Omental fat pad (tissue), 4 donors: Measurements from ENCODE around the gene ADGRG7. TPM values are rescaled to one million over a fixed set of nuclear protein-coding genes. Genes with fewer than 3 reads are reported as not detected.

Experiments used
- ATAC-seq: fragments of 150-250 bp; one replicate; pipeline ENCODE4 v1.9.1; 2016; ENCODE audit warnings: mild to moderate bottlenecking, moderate library complexity; ENCODE audit not compliant: low FRiP score
- DNase-seq: peaks from one replicate; pipeline ENCODE4 v3.0.0-alpha.2; 2019; ENCODE audit warnings: low spot score
- total RNA-seq, 4 donors: library from RNA; depleted of rRNA; stranded (reverse); fragments of >200 nt; gene quantifications; one replicate each; pipeline ENCODE4 v1.1.0, GENCODE V29; 2016
- TF ChIP-seq, protein P1 (sequence below), 3 donors: fragments of 450-650 bp; IDR thresholded peaks; one replicate each; pipeline ENCODE4 v1.5.1; 2016 to 2017; ENCODE audit warnings: antibody characterized with exemption in 3 of 3, mild to moderate bottlenecking in 3 of 3, moderate library complexity in 2 of 3

ADGRG7 gene
- total RNA-seq, 4 donors from 2014 or later, result not detected

DNA sequence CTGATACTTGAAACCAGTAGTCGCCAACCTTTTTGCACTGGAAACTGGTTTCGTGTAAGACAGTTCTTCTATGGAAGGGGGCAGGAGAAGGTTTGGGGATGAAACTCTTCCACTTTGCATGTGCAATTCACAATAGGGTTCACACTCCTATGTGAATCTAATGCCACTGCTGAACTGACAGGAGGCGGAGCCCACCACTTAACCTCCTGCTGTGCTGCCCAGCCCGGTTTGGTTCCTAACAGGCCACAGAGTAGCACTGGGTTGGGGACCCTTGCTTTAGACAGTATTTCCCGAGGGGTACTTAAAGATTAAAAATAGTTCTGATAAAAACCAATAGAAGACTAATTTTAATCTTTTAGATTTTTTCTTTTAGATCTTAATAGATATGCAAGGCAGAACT, 111.0 kb downstream of the ADGRG7 start:
- DNase-seq (no peak), ATAC-seq (no peak)
- TF ChIP-seq, protein P1, sequence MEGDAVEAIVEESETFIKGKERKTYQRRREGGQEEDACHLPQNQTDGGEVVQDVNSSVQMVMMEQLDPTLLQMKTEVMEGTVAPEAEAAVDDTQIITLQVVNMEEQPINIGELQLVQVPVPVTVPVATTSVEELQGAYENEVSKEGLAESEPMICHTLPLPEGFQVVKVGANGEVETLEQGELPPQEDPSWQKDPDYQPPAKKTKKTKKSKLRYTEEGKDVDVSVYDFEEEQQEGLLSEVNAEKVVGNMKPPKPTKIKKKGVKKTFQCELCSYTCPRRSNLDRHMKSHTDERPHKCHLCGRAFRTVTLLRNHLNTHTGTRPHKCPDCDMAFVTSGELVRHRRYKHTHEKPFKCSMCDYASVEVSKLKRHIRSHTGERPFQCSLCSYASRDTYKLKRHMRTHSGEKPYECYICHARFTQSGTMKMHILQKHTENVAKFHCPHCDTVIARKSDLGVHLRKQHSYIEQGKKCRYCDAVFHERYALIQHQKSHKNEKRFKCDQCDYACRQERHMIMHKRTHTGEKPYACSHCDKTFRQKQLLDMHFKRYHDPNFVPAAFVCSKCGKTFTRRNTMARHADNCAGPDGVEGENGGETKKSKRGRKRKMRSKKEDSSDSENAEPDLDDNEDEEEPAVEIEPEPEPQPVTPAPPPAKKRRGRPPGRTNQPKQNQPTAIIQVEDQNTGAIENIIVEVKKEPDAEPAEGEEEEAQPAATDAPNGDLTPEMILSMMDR (IDR thresholded peaks at IDR 0.05), result no peak

GRCh38 chr3:100725935-100726513, 116.6 kb downstream of the ADGRG7 start:
- DNase-seq, result no peak
- ATAC-seq, result no peak
- TF ChIP-seq, protein P1 (IDR thresholded peaks at IDR 0.05), result no peak

GRCh38 chr3:100726706-100727105, 117.3 kb downstream of the ADGRG7 start:
- TF ChIP-seq, protein P1 (IDR thresholded peaks at IDR 0.05), result no peak
- DNase-seq (no peak), ATAC-seq (no peak)

- DNase-seq (no peak), ATAC-seq (no peak)
- TF ChIP-seq, protein P1 (IDR thresholded peaks at IDR 0.05), result no peak
Observed at GRCh38 chr3:100730524-100730923, 121.1 kb downstream of the ADGRG7 start.

- DNase-seq (no peak), ATAC-seq (no peak)
- TF ChIP-seq, protein P1 (IDR thresholded peaks at IDR 0.05), result no peak
Observed at GRCh38 chr3:100732435-100732834, 123.0 kb downstream of the ADGRG7 start.

- DNase-seq (no peak), ATAC-seq (no peak)
- TF ChIP-seq, protein P1 (IDR thresholded peaks at IDR 0.05), result no peak
Observed at GRCh38 chr3:100737334-100737733, 127.9 kb downstream of the ADGRG7 start.

DNA sequence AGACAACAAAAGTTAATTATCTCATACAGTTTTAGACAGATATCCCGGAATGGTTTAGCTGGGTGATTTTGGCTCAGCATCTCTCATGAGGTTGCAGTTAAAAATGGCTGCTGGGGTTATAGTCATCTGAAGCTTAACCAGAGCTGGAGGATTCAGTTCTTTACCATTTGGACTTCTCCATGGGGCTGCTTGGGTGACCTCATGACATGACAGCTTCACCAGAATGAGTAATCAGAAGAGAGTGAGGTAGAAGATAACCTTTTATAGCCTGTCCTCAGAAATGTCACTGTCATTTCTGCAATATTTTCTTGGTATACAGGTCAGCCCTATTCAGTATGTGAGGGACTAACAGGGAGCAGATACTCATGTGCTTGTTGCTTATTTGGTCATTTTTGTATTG, 130.8 kb downstream of the ADGRG7 start:
- TF ChIP-seq, protein P1 (IDR thresholded peaks at IDR 0.05), result no peak
- DNase-seq (no peak), ATAC-seq (no peak)
